GM21526 (cell line): ENCODE results near the gene RRP15.

Experiments used
- ATAC-seq: cut with Tn5 transposase; IDR thresholded peaks from one replicate; pipeline ENCODE4 v1.9.1; 2021; ENCODE audit warnings: moderate library complexity; ENCODE audit not compliant: unreplicated experiment, low FRiP score

RRP15 gene

GRCh38 chr1:218357211-218357892 lies 72.3 kb downstream of the RRP15 start:
- ATAC-seq: no peak

GRCh38 chr1:218357893-218358232 lies 72.8 kb downstream of the RRP15 start:
- ATAC-seq: no peak

DNA sequence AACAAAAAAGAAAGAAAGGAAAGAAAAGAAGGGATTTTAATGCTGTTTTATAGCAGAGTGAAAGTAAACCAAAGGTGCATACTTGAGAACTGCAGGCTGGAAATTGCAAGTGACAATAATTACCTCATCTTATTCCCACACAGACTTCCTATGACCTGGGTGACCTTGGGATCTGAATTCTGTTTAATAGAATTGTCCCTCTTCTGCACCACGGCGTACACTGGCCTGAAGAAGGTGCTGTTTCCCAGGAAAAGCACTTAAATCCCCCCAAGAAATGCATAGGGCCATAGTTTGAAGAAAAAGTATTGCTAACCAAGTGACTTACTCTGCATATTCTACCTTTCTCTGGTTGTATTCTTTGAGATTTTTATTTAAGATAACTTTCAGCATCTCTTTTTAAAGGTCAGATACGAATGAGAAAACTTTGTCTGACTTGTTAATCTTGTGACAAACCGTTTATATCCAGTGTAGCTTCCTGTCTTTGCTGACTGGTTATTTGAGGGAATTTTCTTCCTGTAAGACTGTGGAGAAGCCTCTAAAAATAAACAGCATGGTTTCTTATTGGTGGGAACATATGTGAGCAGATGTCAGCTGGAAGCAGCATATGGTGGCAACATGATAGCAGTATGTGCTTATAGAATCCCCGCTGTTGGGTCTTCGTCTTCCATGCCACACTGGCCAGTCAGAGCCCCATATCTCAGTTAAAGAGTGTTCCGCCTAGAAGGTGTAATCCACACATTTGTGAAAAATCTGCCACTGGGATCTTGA lies 76.4 kb downstream of the RRP15 start:
- no peak for ATAC-seq

GRCh38 chr1:218362418-218363076 lies 77.5 kb downstream of the RRP15 start:
- no peak for ATAC-seq

- ATAC-seq: no peak
These were observed 78.0 kb downstream of the RRP15 start for GRCh38 chr1:218363141-218363540.

DNA sequence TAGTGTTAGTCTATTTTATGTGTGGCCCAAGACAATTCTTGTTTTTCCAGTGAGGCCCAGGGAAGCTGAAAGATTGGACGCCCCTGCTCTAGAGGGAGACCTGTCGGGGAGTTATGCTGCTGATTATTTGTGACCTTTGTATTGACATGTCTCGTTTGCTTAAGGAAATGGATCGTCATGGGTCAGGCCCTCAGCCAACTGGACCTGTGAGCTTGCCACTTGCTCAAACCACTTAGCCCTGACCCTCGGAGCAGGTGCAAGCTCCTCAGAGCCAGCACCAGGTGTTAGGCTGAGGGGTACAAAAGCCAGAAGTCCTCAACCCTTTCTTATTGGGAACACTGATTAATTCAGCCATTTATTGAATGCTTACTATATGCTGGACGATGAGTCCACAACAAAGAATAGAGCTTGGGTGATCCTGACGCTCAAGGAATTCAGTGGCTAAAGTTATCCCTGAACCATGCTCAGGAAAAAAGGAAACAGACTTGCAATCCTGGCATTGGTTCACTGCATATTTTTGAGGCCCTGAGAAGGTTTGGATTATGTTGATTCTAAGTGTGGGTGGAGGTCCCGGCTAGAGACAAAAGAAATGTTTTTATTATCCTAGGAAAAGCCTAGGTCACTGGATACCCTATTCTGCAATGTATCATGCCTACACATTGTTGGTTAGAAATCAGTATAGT lies 79.1 kb downstream of the RRP15 start:
- ATAC-seq: no peak

- no peak for ATAC-seq
These were observed 80.3 kb downstream of the RRP15 start for GRCh38 chr1:218365226-218365999.

DNA sequence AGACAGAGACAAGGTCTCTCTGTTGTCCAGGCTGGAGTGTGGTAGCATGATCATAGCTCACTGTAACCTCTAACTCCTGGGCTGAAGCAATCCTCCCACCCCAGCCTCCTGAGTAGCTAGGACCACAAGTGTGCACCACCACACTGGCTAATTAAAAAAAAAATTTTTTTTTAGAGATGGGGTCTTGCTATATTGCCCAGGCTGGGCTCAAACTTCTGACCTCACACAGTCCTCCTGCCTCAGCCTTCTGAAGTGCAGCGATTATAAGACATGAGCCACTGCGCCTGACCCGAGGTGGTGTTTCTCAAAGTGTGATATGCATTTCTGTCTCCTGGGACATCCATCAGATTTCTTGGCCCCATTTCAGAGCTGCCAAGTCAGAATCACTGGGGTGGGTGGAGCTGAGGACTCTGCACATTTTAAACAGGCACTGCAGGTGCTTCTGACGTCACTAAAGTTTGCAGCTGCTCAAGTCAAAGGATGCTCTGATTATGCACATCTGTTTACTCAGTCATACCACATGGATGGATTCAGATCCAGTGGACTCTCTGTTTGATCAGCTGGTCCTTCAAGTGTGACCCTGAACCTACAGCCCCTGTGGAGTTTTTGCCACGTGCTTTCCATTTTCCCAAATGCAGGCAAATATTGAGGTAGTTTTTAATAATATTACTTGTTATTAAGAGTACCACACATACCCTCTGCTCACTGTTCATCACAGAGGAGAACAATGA lies 81.4 kb downstream of the RRP15 start:
- no peak for ATAC-seq

GRCh38 chr1:218367118-218367517 lies 82.0 kb downstream of the RRP15 start:
- no peak for ATAC-seq

GRCh38 chr1:218368686-218369085 lies 83.6 kb downstream of the RRP15 start:
- no peak for ATAC-seq

- no peak for ATAC-seq
These were observed 84.8 kb downstream of the RRP15 start for GRCh38 chr1:218369688-218370511.

DNA sequence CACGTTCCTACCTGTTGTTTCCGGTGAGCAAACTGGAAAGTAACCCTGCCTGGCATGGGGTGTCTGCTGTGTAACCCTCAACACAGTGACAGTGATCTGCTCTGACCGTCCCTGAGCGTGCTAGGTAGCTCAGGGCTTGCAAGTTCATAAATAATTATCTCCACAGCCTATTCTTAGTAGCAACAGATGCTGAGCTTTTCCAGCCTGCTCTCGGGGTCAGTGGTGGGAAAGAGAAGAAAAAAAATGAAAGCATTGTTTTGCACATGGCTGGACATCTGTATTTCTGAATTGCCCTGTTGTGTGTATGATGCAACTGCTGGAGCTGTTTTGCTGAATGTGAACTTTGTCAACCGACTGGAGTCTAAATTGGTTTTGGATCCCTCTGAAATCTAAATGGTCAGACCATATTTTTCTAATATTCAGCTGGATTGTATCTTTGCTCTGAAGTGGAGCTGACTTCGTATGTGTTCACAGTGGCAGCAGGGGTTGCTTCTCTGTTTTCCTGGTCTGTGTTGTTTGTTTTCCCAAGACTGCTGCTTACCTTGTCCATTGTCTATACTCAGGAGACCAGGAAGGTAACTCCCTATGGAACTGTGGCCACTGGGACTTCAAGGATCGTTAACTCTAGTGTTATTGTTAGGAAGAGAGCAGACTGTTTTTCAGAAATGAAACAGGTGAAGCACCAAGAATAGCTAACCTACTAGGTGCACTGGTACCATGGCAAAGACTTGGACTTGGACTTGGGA lies 87.0 kb downstream of the RRP15 start:
- ATAC-seq: no peak

- ATAC-seq: no peak
These were observed 89.6 kb downstream of the RRP15 start for GRCh38 chr1:218374401-218375353.

- peak; percentile 8 for ATAC-seq
These were observed 91.6 kb downstream of the RRP15 start for GRCh38 chr1:218376722-218377121.

DNA sequence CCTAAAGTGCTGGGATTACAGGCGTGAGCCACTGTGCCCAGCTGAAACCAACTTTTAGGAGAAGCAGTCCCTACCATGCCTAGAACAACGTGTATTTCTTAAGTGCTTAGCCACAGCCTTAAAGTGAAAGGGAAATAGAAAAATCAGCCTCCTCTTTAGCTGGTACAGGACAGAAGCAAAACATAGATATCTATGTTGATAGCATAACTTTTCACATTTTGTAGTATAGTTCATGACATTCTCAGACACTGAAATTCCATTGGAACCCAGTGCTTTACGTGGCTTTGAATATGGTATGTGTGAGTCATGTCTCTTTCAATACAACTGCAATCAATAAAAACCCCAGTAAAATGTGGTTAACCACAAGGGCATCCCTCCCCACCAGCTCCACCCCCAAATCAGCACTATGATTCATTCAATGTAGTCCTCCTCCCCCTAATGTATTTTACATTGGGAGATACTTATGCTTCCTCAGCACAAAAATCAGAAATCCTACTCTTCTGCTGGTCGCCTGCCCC lies 92.1 kb downstream of the RRP15 start:
- ATAC-seq: peak; percentile 75

DNA sequence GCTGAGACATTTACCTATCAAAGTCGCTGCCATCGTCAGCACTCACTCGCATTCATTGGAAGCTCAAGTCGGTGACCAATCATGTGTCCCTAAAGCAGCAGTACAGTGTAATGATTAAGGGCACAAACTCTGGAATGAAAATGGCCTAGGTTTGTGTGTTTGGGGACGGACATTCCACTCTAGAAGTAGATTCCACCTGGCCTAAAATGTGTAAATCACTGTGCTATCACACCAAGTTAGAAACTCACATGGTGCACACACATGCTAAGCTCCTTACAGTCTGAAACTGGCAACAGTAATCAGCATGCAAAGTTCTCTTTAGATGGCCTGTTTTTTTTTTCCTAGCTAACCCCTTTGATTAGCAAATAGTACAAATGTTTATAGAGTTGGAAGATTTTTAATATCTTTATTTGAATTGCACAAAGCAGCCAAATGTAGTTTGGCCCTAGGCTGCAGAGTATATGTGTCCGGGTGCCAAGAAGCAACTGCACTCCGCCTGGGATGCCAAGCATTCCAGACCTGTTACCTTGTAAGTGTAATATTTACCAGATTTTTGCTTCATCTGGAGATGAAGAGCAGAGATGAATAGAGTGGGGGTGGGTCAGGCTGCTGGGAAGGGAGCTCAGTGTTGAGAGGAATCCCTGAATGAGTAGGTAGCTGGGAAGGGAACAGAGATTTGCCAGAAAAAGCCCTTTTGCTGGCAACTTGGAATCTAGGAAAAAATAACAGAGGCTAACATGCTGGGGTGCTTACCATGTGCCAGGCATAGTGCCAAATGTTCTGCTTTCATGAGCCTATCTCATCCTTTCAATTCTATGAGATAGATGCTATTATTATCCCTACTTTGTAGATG lies 95.3 kb downstream of the RRP15 start:
- no peak for ATAC-seq
